ENCODE results near the gene EQTN.
"Not testable (repeated sequence)": the region's sequence is repeated elsewhere in the genome, so short reads cannot be mapped to it uniquely, and the experiment has no call there.

The EQTN gene

GRCh38 chr9:27292659-27293405, 4.1 kb downstream of the EQTN start:
- DNase-seq: no peak

DNA sequence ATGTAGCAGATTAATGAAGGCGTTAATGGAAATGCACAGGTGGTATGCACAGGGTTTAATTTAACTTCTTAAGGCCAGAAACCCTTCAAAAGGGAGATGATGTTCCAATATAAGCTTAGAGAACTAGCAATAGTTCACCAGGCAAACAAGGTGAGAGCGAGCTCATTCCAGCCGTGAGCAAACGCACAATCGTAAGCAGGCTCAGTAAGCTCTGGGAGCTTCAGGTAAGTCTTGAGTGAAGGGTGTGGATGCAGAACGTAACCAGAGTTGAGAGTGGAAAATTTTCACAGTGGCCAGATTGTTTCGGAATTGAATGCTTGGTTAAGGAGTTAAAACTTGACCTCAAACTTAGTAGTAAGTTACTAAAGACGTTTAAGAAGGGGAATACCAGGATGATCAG, 5.7 kb downstream of the EQTN start:
- DNase-seq: no peak

GRCh38 chr9:27282269-27282668, 14.7 kb downstream of the EQTN start:
- DNase-seq: no peak

GRCh38 chr9:27280860-27281259, 16.1 kb downstream of the EQTN start:
- DNase-seq: no peak

GRCh38 chr9:27280249-27280648, 16.7 kb downstream of the EQTN start:
- no peak for DNase-seq

GRCh38 chr9:27279611-27280010, 17.3 kb downstream of the EQTN start:
- no peak for DNase-seq

DNA sequence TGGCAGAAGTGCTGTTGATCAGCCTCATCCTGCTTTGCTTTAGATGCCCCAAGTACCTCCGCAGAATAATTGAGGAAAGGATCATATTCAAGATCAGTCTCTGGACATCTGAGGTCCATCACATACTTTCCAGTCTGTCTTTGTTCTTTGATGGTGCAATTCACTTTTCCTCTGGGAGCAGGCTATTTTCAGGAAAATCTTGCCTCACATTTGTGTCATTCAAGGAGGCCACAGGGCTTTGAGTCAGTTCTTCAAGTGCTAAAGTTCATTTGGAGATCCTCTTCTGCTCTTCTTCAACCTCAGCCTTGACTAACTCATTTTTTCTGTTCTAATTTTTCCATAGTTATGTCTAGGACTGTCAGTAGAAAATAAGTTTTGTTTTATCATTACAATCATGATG, 18.6 kb downstream of the EQTN start:
- no peak for DNase-seq

DNA sequence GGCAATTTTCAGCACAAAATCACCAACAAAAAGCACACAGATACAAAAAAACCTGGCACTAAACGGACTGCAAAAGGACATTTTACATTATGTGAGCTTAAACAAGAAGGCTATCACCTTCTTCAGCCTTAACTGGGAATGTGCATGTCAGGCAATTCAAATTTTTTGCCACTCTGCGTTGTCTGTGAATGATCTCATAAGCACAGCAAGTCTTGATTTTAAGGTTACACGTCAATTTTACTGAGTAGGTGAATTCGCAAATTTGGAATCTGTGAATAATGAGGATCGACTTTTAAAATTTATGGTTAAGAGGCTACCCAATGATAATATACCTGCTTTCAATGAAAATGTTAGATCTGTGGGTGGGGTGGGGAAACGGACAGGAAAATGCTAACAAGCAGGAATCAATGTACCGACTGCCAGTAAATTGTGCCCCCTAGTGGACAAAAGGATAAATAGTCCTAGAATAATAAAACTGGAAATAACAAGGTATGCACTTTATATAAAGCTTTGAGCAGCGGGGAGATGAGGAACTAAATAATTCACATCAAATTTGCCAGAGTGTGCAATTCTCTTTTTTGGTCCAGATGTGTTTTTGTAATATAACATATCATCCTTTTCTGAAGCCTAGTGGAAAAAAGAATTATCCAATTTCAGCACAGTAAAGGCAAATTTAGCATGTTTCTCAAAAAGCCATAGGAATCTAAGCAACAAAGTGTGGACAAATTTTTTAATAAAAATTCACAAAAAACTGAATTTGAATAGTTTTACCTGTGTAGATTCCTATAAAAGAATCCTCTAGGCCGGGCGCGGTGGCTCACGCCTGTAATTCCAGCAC, 20.5 kb downstream of the EQTN start:
- DNase-seq: no peak

- no peak for DNase-seq
These were observed 23.8 kb downstream of the EQTN start for GRCh38 chr9:27273186-27273585.

GRCh38 chr9:27272103-27272502, 24.8 kb downstream of the EQTN start:
- no peak for DNase-seq

GRCh38 chr9:27261517-27262211, 35.3 kb downstream of the EQTN start:
- DNase-seq: no peak

- no peak for DNase-seq
These were observed 36.0 kb downstream of the EQTN start for GRCh38 chr9:27260789-27261516.

DNA sequence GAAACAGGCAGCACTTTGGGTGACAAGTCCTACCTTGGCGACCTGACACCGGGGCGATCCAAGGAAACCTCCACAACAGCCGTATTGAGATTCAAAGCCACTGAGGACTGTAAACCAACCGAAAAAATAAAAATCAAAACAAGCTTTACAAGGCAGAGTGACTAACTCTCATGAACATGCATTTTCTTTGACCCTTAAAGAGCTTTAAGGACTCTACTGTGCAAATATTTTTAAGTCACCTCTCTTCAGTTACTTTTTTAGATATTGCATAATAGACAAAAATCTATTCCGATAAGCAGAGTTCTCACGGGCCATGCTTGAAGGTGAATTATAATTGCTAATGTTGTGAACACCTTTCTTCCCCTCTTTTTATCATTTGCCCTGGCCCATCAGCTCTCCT, 38.3 kb downstream of the EQTN start:
- no peak for DNase-seq

- DNase-seq: no peak
These were observed 48.2 kb downstream of the EQTN start for GRCh38 chr9:27248702-27249101.

DNA sequence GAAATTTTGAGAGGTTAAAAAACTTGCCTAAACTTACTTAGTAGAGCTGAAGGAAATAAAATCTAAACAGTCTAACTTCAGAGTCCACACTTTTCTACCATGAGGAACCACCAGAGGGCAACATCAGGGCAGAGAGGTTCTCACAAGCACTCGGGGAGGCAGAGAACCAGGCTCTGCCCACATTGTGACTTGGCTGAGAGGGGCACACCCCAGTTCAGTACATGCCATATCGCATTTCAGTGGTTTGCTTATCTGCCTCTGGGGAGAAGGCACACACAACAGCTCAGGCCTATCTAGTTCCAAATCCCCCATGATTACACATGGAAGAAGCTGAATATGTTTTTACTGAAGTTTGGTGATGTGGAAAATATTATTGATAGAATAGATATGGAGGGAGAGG, 49.2 kb downstream of the EQTN start:
- DNase-seq: no peak

DNA sequence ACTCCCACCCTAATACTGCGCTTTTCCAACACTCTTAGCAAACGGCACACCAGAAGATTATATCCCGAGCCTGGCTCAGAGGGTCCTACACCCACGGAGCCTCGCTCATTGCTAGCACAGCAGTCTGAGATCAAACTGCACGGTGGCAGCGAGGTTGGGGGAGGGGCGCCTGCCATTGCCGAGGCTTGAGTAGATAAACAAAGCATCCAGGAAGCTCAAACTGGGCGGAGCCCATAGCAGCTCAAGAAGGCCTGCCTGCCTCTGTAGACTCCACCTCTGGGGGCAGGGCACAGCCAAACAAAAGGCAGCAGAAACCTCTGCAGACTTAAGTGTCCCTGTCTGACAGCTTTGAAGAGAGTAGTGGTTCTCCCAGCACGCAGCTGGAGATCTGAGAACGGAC, 57.3 kb downstream of the EQTN start:
- not testable (repeated sequence) for DNase-seq

Data from activated effector memory CD4-positive, alpha-beta T cell treated with Interleukin-2 at 50 U/mL for 16 hours (primary cell).